Pancreas (tissue), 10 donors: Measurements from ENCODE around the gene CCL21. TPM values are rescaled to one million over a fixed set of nuclear protein-coding genes. Genes with fewer than 3 reads are reported as not detected.

Experiments used
- ATAC-seq, 4 donors: fragments of 200-7000 bp; cut with Tn5 transposase; one replicate each; pipeline versions ENCODE4 v1.8.0 to v1.9.1; 2020; ENCODE audit warnings: mild to moderate bottlenecking in 4 of 4, moderate library complexity in 4 of 4
- DNase-seq, 6 donors: peaks; one replicate each; pipeline ENCODE4 v3.0.0-alpha.2; 2020
- FAIRE-seq: peaks from 2 replicates; lab custom pipeline; 2012; peaks lifted over from hg19 to GRCh38; lab: Jason Lieb, UNC
- H3K27ac ChIP-seq, 4 donors: fragments of 200-600 bp; sonication (generic); 1 replicate in 3 of 4; 2 replicates in 1 of 4; pipeline versions ENCODE4 v1.5.0 to v1.8.0; 2020
- H3K27me3 ChIP-seq, 4 donors: fragments of 200-600 bp; one replicate each; pipeline ENCODE4 v1.8.0; 2021
- H3K36me3 ChIP-seq, 3 donors: fragments of 200-600 bp; sonication (generic) in 1 of 3; one replicate each; pipeline versions ENCODE4 v1.5.0 to v1.8.0; 2020 to 2021
- H3K4me1 ChIP-seq, 3 donors: fragments of 200-600 bp; one replicate each; pipeline ENCODE4 v1.8.0; 2021
- H3K4me3 ChIP-seq, 4 donors: fragments of 200-600 bp; sonication (generic) in 2 of 4; one replicate each; pipeline versions ENCODE4 v1.5.0 to v1.8.0; 2020 to 2021
- H3K9me3 ChIP-seq, 4 donors: fragments of 200-600 bp; one replicate each; pipeline ENCODE4 v1.8.0; 2021
- WGBS, 2 donors: extraction: QIAGEN DNeasy Blood & Tissue Kit; methylation state at CpG; one replicate each; pipeline ENCODE4 v1.1.7; 2013; 5-methylcytosine and 5-hydroxymethylcytosine counted together
- intact Hi-C, 3 donors: fragments of 100-400 bp; cut with DNase I; formaldehyde crosslinking; loops; one replicate each; pipeline versions ENCODE4 v1.11.1 to v1.14.2; 2022
- polyA plus RNA-seq, 2 donors: library from polyadenylated mRNA; stranded (reverse); fragments of 200-250 nt; gene quantifications; one replicate each; pipeline ENCODE4 v1.2.3, GENCODE V29; 2013
- total RNA-seq, 6 donors: library from RNA; stranded (reverse); fragmentation: NEBNext Ultra II Directional in 4 of 6; extraction: Animal tissue kit (Norgen Biotek cat#: 25700) in 4 of 6; gene quantifications; one replicate each; pipeline versions ENCODE4 v1.2.1 to v1.2.4, GENCODE V29; 2021 to 2023
- TF ChIP-seq, protein P1 (sequence below), 4 donors: fragments of 200-600 bp; sonication (generic) in 3 of 4; IDR thresholded peaks; one replicate each; pipeline versions ENCODE4 v1.5.0 to v1.8.0; 2021; ENCODE audit warnings: antibody characterized with exemption in 4 of 4
- donor health status: healthy with polysubstance abuse.
- donor health status: DM: no; HTN: no; CAD: no; lungs with moderate emphysema.
- donor health status: DM: no; HTN: no; CAD: no.
- donor health status: control.
- donor health status: control.
- donor health status: Bipolar disorder and iron deficiency.
- donor health status: DM: yes; HTN: yes; CAD: no.
- donor health status: DM: no; HTN: no; CAD: no.
- donor health status: DM: no; HTN: no; CAD: no.
- donor health status: DM: yes; HTN: yes; CAD: no.

Gene CCL21
- total and polyA plus RNA-seq, 8 donors = 1.9 to 53.5 (median 11.3) TPM; not detected in 1

DNA sequence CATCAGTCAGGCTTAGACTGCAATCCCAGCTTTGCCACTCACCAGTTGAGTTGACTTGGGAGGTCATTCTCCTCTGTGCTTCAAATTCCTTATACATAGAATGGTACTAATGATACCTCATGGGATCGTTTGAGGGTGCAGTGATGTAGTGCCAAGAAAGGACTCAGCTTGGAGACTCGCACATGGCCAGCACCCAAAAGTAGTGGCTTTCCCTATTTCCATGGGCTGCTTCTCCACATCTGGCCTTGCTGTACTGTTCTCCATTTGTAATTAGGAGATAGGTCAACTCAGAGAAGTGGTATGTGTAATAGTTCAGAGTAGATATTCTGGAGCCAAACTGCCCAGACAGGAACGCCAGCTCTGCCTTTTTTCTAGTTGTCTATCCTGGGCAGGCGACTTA is 24.3 kb downstream of the CCL21 start:
- DNase-seq (no peak), FAIRE-seq (no peak), ATAC-seq (no peak)
- Histone ChIP-seq H3K27ac (no peak overlapping the region), H3K4me3 (no peak overlapping the region), H3K4me1 (no peaks in the 10 kb centered on the region), H3K36me3 (no peaks in the 10 kb centered on the region), H3K9me3 (no peaks in the 10 kb centered on the region), H3K27me3 (no peaks in the 10 kb centered on the region)
- 74 to 89% methylated on average over 4 of the region's 4 CpGs for WGBS, 2 donors
- intact Hi-C loops = no loop called here
- TF ChIP-seq, protein P1, sequence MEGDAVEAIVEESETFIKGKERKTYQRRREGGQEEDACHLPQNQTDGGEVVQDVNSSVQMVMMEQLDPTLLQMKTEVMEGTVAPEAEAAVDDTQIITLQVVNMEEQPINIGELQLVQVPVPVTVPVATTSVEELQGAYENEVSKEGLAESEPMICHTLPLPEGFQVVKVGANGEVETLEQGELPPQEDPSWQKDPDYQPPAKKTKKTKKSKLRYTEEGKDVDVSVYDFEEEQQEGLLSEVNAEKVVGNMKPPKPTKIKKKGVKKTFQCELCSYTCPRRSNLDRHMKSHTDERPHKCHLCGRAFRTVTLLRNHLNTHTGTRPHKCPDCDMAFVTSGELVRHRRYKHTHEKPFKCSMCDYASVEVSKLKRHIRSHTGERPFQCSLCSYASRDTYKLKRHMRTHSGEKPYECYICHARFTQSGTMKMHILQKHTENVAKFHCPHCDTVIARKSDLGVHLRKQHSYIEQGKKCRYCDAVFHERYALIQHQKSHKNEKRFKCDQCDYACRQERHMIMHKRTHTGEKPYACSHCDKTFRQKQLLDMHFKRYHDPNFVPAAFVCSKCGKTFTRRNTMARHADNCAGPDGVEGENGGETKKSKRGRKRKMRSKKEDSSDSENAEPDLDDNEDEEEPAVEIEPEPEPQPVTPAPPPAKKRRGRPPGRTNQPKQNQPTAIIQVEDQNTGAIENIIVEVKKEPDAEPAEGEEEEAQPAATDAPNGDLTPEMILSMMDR (IDR thresholded peaks at IDR 0.05) = no peak

GRCh38 chr9:34684816-34685215 is 25.1 kb downstream of the CCL21 start:
- no peak for DNase-seq
- Histone ChIP-seq H3K27me3 (no peaks in the 10 kb centered on the region), H3K36me3 (no peaks in the 10 kb centered on the region), H3K4me1 (no peaks in the 10 kb centered on the region), H3K27ac (no peak overlapping the region), H3K9me3 (no peaks in the 10 kb centered on the region), H3K4me3 (no peak overlapping the region)
- ATAC-seq = no peak
- TF ChIP-seq, protein P1 (IDR thresholded peaks at IDR 0.05) = no peak
- WGBS, 2 donors = 82 to 98% methylated on average over 4 of the region's 4 CpGs
- no peak for FAIRE-seq
- intact Hi-C loops = no loop called here

GRCh38 chr9:34684145-34684544 is 25.8 kb downstream of the CCL21 start:
- H3K4me3 ChIP-seq = no peak overlapping the region
- TF ChIP-seq, protein P1 (IDR thresholded peaks at IDR 0.05) = no peak
- no peaks in the 10 kb centered on the region for H3K36me3 ChIP-seq
- H3K27me3 ChIP-seq = no peaks in the 10 kb centered on the region
- WGBS, 2 donors = 83 to 94% methylated on average over 4 of the region's 4 CpGs
- ATAC-seq (no peak), FAIRE-seq (no peak), DNase-seq (no peak)
- no peaks in the 10 kb centered on the region for H3K4me1 ChIP-seq
- intact Hi-C loops = no loop called here
- H3K9me3 ChIP-seq = no peaks in the 10 kb centered on the region
- no peak overlapping the region for H3K27ac ChIP-seq

GRCh38 chr9:34675869-34676268 is 34.1 kb downstream of the CCL21 start:
- Histone ChIP-seq H3K9me3 (no peaks in the 10 kb centered on the region), H3K4me3 (no peak overlapping the region), H3K27me3 (no peaks in the 10 kb centered on the region), H3K4me1 (no peaks in the 10 kb centered on the region), H3K27ac (no peak overlapping the region), H3K36me3 (no peaks in the 10 kb centered on the region)
- FAIRE-seq (no peak), DNase-seq (no peak), ATAC-seq (peak in 2 of 4 donors; percentile 28 to 54)
- intact Hi-C loops = no loop called here
- TF ChIP-seq, protein P1 (IDR thresholded peaks at IDR 0.05) = no peak
- 95 to 98% methylated on average over 2 of the region's 2 CpGs for WGBS, 2 donors

- no peak for FAIRE-seq
These were observed 34.8 kb downstream of the CCL21 start for GRCh38 chr9:34675048-34675714.

More at GRCh38 chr9:34675048-34675714, 34.8 kb downstream of the CCL21 start:
- 43 to 52% methylated on average over 10 of the region's 10 CpGs for WGBS, 2 donors
- H3K27ac ChIP-seq = no peak overlapping the region
- no peaks in the 10 kb centered on the region for H3K27me3 ChIP-seq
- H3K4me1 ChIP-seq = no peaks in the 10 kb centered on the region
- DNase-seq (peak in 3 of 6 donors; percentile 34 to 80 (median 57)), ATAC-seq (peak in 3 of 4 donors; percentile 82 to 96 (median 89))
- H3K36me3 ChIP-seq = no peaks in the 10 kb centered on the region
- no peak overlapping the region for H3K4me3 ChIP-seq
- TF ChIP-seq, protein P1 (IDR thresholded peaks at IDR 0.05) = peak in 3 of 4 donors; percentile 10 to 45 (median 29)
- intact Hi-C loops = no loop called here
- no peaks in the 10 kb centered on the region for H3K9me3 ChIP-seq
